ENCODE measurements around the gene FHIT.

FHIT gene

DNA sequence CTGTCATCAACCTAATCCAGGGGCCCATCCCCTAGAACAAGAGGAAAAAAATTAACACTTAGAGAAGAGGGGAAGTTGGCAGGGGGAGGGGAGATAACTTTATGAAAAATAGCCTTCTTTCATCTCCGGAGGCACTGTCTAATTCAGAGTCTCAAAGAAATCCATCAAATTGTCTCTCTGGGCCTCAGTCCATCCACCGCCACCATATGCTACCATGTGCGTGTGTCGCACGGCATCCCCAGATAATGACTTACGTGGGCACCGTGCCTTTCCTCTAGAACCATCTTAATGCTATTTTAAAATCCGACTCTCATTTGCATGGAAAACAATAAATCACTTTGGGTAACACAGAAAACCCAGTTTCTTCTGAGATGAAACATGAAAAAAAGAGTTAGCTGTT is 619.7 kb downstream of the FHIT start:
- H3K4me3 ChIP-seq (ENCODE audit: low read depth, low read length), result no peak overlapping the region
- DNase-seq (ENCODE audit: low read depth), result no peak
- TF ChIP-seq, protein P1, sequence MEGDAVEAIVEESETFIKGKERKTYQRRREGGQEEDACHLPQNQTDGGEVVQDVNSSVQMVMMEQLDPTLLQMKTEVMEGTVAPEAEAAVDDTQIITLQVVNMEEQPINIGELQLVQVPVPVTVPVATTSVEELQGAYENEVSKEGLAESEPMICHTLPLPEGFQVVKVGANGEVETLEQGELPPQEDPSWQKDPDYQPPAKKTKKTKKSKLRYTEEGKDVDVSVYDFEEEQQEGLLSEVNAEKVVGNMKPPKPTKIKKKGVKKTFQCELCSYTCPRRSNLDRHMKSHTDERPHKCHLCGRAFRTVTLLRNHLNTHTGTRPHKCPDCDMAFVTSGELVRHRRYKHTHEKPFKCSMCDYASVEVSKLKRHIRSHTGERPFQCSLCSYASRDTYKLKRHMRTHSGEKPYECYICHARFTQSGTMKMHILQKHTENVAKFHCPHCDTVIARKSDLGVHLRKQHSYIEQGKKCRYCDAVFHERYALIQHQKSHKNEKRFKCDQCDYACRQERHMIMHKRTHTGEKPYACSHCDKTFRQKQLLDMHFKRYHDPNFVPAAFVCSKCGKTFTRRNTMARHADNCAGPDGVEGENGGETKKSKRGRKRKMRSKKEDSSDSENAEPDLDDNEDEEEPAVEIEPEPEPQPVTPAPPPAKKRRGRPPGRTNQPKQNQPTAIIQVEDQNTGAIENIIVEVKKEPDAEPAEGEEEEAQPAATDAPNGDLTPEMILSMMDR (conservative IDR thresholded peaks at IDR 0.05; ENCODE audit: low read depth, low read length), result no peak

DNA sequence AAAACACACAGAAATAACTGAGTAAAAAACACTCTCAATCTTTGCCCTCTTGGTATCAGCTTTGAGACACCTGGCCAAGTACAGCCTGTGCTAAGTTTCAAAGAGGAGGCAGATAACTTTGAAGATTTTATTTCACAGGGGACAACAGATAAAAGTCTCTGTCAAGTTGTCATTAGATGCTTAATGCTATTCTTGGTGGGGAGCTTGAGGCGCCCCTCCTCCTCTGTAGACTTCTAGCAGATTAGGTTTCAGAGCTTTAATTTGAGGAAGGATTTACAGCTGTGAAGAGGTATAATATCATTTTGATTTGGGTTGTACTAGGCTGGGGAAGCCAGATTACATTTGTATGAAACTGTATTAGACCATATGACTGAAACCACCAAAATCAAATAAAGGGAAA is 620.3 kb downstream of the FHIT start:
- TF ChIP-seq, protein P1 (conservative IDR thresholded peaks at IDR 0.05; ENCODE audit: low read depth, low read length), result no peak
- DNase-seq (ENCODE audit: low read depth), result no peak
- H3K4me3 ChIP-seq (ENCODE audit: low read depth, low read length), result no peak overlapping the region

DNA sequence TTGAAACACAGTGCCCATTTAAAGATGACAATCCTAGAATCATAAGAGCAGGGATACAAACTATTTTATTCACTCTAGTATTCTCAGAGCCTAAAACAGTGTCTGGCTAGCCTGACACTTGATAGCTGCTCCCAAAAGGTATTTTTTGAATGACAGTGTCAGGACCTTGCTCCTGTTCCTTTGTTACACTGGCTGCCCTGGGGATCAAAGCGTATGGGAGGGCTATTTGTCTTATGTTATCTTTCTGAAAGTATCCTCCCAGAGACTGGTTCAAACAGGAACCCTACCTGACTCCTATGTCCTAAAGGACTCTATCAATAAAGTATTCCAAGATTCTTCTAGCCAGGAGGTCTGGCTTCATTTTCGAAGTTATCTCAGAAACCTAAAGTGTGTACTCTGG is 621.4 kb downstream of the FHIT start:
- DNase-seq (ENCODE audit: low read depth), result no peak
- no peak overlapping the region for H3K4me3 ChIP-seq (ENCODE audit: low read depth, low read length)
- TF ChIP-seq, protein P1 (conservative IDR thresholded peaks at IDR 0.05; ENCODE audit: low read depth, low read length), result no peak

DNA sequence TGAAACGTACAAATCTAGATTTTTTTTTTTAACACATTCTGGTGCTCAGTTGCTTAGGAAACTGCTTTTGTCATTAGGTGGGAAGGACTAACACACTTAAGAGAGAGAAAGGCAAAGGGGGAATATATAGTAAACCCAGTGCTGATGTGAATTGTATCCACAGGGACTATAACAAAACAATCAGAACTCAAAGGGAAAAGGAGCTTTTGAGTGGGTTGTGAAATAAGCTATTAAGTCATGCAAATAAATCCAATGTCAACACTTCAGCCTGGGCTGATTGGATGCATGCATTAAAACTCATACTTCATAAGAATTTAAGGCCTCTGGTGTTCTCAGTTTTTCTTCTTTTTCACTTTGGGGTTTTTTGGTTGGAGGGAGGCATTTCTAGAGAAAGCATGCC is 628.9 kb downstream of the FHIT start:
- DNase-seq (ENCODE audit: low read depth), result no peak
- no peak overlapping the region for H3K4me3 ChIP-seq (ENCODE audit: low read depth, low read length)
- TF ChIP-seq, protein P1 (conservative IDR thresholded peaks at IDR 0.05; ENCODE audit: low read depth, low read length), result no peak

DNA sequence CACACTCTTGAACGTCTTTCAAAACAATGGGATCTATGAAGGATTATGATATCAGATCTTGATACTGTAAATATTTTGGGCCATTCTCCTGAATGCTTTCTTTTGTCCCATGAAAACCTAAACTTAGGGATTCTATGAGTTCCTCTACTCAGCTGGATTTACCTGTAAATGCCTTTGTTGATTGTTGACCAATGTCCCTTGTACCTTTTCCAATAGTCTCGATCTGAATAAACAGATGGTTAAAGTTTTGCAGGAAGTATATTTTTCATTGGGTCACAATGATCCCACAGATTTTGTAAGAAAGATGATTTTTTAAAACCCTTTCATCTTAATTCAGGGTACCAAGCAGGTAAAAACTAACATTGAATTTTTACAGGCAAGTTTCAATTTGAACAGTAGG is 634.1 kb downstream of the FHIT start:
- no peak overlapping the region for H3K4me3 ChIP-seq (ENCODE audit: low read depth, low read length)
- TF ChIP-seq, protein P1 (conservative IDR thresholded peaks at IDR 0.05; ENCODE audit: low read depth, low read length), result no peak
- no peak for DNase-seq (ENCODE audit: low read depth)

DNA sequence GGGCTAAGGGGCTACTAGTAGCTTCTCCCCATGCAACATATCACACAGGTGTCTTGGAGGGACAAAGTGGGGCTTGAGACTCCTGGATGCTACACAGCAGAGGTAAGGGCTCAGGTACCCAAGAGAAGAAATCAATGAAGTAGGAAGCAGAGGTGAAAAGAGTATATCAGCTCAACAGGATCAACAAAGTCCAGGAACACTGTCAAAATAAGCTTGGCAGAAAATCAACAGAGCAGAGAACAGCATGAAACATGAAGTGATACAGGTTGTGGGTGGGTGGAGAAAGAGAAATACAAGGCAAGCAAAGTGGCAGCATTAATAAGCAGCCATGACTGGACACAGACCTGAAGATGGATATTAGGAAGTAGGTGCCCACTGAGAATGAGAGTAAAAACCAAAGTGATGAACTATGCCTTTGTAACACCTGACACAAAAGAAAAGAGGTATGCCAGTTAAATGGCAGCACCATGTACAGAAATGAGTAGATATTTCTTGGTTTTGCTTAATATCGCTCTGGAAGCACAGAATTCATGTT is 637.4 kb downstream of the FHIT start:
- TF ChIP-seq, protein P1 (conservative IDR thresholded peaks at IDR 0.05; ENCODE audit: low read depth, low read length), result no peak
- no peak for DNase-seq (ENCODE audit: low read depth)
- H3K4me3 ChIP-seq (ENCODE audit: low read depth, low read length), result no peak overlapping the region

DNA sequence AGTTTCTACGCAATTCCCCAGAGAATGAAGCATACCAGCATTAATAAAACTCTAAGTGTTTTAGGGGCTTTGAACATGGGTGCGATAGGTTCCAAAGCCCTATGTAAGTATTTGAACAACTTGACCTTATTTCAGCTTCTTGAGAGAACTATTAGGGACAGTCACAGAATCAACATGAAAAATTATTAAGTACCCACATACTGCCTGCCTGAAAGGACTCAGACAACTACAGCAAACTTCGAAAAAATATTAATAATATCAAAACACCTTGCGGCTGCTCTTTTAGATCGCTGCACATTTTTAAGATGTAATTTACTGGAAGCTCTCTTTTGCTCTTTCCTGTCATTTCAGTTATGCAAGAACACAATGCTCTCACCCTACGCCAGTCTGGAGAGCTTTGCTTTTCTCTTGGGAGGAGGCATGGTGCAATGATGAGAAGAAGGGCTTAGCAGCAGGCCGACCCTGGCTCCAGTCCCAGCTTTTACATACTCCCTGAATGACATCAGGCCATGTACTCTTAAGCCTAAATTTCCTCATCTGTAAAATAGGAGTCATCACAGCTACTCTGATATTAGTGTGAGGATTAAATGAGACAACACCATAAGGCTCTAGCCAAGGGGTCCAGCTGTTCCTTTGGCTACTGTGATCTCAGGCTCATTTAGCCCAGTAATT is 640.7 kb downstream of the FHIT start:
- DNase-seq (ENCODE audit: low read depth), result peak; percentile 81
- TF ChIP-seq, protein P1 (conservative IDR thresholded peaks at IDR 0.05; ENCODE audit: low read depth, low read length), result no peak
- no peak overlapping the region for H3K4me3 ChIP-seq (ENCODE audit: low read depth, low read length)
